ENCODE measurements around the gene LAPTM5.

DNA sequence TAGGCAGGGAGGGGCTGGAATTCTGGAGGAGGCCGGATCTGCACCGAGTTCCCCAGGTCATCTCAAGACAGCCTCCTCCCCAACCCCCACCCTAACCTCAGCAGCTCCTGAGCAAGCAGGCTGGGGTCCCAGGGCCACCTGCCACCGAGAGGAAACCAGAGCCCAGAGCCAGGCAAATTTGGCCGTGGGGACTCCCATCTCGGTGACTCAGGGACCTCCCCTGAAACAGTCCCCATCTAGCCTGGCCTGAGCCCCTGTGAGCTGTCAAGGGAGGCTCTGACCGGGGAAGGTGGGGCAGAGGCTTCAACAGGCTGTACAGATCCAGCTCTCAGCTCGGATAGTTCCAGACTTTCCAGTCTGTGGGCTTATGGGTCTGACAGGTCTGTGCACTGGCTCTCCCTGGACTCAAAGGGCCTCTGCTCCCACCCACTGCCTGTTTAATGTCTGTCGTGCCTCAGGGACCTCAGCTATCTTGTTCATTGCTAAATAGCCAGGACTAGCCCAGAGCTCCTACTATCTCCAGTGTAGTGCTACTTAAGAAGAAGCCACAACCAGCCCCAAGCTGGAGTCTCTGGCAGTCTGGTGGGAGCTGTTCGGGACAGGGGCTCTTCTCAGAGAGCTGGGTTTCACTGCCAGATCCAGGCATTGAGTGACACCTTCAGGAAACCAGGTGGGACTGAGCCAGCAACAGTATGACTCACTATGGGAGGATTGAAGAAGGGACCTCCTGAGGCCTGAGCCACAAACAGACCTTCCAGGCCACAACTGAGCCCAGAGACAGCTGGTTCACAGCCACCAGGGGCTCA, 59.8 kb downstream of the LAPTM5 start:
- TF ChIP-seq, protein P1, sequence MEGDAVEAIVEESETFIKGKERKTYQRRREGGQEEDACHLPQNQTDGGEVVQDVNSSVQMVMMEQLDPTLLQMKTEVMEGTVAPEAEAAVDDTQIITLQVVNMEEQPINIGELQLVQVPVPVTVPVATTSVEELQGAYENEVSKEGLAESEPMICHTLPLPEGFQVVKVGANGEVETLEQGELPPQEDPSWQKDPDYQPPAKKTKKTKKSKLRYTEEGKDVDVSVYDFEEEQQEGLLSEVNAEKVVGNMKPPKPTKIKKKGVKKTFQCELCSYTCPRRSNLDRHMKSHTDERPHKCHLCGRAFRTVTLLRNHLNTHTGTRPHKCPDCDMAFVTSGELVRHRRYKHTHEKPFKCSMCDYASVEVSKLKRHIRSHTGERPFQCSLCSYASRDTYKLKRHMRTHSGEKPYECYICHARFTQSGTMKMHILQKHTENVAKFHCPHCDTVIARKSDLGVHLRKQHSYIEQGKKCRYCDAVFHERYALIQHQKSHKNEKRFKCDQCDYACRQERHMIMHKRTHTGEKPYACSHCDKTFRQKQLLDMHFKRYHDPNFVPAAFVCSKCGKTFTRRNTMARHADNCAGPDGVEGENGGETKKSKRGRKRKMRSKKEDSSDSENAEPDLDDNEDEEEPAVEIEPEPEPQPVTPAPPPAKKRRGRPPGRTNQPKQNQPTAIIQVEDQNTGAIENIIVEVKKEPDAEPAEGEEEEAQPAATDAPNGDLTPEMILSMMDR (IDR thresholded peaks at IDR 0.05; ENCODE audit: control extremely low read depth in 1 of 3, insufficient read depth in 1 of 3, low read depth in 1 of 3, low read length in 3 of 3): peak in 2 of 3 experiments; percentile 1 to 14; a peak in 2 of 4 replicates
- TF ChIP-seq BRCA1 (IDR thresholded peaks at IDR 0.05; ENCODE audit: low read depth, low read length): no peak
- TF ChIP-seq TEAD4 (IDR thresholded peaks at IDR 0.05; ENCODE audit: low read depth, low read length): no peak
- no peak for TF ChIP-seq YY1 (IDR thresholded peaks at IDR 0.05; ENCODE audit: low read depth, low read length)
- no peak for TF ChIP-seq HDAC6 (IDR thresholded peaks at IDR 0.05; ENCODE audit: low read depth, low read length)
